Thyroid gland (tissue), 4 donors: Measurements from ENCODE around the gene SMPDL3B. TPM values are rescaled to one million over a fixed set of nuclear protein-coding genes. Genes with fewer than 3 reads are reported as not detected.
A peak's percentile ranks its signal among the peaks of the same experiment; 100 is the strongest.

Experiments used
- DNase-seq, 2 donors: peaks; one replicate each; pipeline ENCODE4 v3.0.0-alpha.2; 2019
- H3K27ac ChIP-seq, 3 donors: fragments of 200-600 bp; sonication (generic); 1 replicate in 2 of 3; 2 replicates in 1 of 3; pipeline ENCODE4 v1.5.1; 2016 to 2019; ENCODE audit warnings: mild to moderate bottlenecking in 1 of 3, moderate library complexity in 1 of 3
- H3K27me3 ChIP-seq: fragments of 200-600 bp; sonication (generic); one replicate; pipeline ENCODE4 v1.5.1; 2019
- H3K36me3 ChIP-seq, 2 donors: fragments of 200-600 bp; sonication (generic); one replicate each; pipeline ENCODE4 v1.5.1; 2016 to 2019
- H3K4me1 ChIP-seq, 2 donors: fragments of 200-600 bp; sonication (generic); one replicate each; pipeline ENCODE4 v1.5.1; 2017 to 2019
- H3K4me3 ChIP-seq, 3 donors: fragments of 200-600 bp; sonication (generic); replicated peaks in 1 of 3; 1 replicate in 2 of 3; 2 replicates in 1 of 3; pipeline ENCODE4 v1.5.1; 2016; ENCODE audit warnings: mild to moderate bottlenecking in 1 of 3
- H3K9me3 ChIP-seq: fragments of 200-600 bp; sonication (generic); one replicate; pipeline ENCODE4 v1.5.1; 2017
- POLR2A ChIP-seq, 2 donors: fragments of 450-650 bp; IDR thresholded peaks; one replicate each; pipeline ENCODE4 v1.6.1; 2017; ENCODE audit warnings: antibody characterized with exemption in 2 of 2, mild to moderate bottlenecking in 2 of 2, moderate library complexity in 1 of 2
- WGBS, 2 donors: methylation state at CpG; one replicate each; pipeline ENCODE4 v1.1.5; 2017; 5-methylcytosine and 5-hydroxymethylcytosine counted together
- intact Hi-C: fragments of 100-400 bp; cut with DNase I; formaldehyde crosslinking; loops from one replicate; pipeline ENCODE4 v1.15.1; 2023
- total RNA-seq, 4 donors: library from RNA; depleted of rRNA; stranded (reverse); fragments of >200 nt; gene quantifications; one replicate each; pipeline ENCODE4 v1.2.3, GENCODE V29; 2016
- TF ChIP-seq, protein P1 (sequence below), 6 experiments: fragments of 200-600 bp in 3 of 6; fragments of 450-650 bp in 3 of 6; sonication (generic) in 3 of 6; IDR thresholded peaks; one replicate each; pipeline ENCODE4 v1.5.1; 2016 to 2019; ENCODE audit warnings: antibody characterized with exemption in 6 of 6, mild to moderate bottlenecking in 2 of 6, inconsistent platforms in 1 of 6, moderate library complexity in 1 of 6

SMPDL3B gene, protein sequence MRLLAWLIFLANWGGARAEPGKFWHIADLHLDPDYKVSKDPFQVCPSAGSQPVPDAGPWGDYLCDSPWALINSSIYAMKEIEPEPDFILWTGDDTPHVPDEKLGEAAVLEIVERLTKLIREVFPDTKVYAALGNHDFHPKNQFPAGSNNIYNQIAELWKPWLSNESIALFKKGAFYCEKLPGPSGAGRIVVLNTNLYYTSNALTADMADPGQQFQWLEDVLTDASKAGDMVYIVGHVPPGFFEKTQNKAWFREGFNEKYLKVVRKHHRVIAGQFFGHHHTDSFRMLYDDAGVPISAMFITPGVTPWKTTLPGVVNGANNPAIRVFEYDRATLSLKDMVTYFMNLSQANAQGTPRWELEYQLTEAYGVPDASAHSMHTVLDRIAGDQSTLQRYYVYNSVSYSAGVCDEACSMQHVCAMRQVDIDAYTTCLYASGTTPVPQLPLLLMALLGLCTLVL
- 10 to 100 TPM; 22.3 to 37.8 (median 26.9) TPM for total RNA-seq

DNA sequence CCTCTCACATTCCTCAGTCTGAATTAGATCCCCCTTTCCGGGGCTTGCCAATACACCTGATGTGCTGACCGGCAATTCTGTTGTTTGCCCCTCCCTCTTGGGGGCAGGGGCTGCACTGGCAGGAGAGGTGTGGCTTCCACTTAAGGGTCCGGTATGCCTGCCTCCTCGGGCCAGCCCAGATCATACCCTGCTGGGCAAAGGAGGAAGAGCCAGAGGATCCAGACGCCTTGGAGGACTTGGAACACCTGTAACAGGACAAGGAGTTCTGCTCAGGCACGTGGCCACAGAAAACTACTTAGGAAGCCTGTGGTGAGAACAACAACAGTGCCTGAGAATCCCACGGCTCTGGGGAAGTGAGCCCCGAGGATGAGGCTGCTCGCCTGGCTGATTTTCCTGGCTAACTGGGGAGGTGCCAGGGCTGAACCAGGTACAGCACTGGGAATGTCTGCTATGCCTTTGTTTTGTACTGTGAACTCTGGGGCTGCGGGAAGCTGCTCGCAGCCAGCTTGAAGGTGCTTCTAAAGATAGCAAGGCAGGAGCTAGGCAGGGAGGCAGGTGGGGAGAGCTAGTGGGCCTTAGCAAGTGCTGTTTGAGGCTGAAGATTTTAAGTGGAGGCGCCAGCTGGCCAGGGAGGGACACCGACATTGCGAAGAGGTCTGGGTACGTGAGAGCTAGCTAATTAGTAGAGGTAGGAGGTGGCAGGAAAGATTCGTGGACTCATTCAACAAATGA is at the start of gene SMPDL3B:
SMPDL3B (plus strand) TSS at position 183 of the 732 bp plus-strand sequence; CDS start at position 367, 184 bp downstream.
- intact Hi-C loops, result no loop called here
- peak within 1 kb of the TSS in 2 of 3 donors; percentile 20 to 21 for H3K4me3 ChIP-seq
- DNase-seq, result peak; percentile 92 to 96

DNA sequence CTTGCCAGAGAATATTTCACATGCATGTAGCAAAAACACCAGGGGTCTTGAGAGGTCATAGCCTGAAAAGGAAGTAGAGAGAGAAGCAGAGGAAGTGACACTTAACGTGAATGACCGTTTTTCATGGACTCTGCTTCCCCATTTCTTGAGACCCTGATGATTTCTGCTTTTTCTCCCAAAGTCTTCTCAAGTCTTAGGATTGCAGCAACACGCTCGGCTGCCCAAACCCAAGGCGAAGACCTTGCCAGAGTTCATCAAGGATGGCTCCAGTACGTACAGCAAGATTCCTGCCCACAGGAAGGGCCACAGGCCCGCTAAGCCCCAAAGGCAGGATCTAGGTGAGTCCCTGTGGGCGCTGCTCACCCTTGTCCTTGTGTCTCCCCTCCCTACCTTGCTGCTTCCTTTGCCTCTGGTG is 49.7 kb upstream of the SMPDL3B start:
- no peaks in the 10 kb centered on the region for H3K36me3 ChIP-seq
- DNase-seq, result no peak
- intact Hi-C loops, result no loop called here

More for the DNA sequence above, at the start of gene SMPDL3B:
- Histone ChIP-seq H3K4me1 (peaks cover 6 to 13% of the 10 kb centered on the region in 2 donors), H3K27me3 (no peaks in the 10 kb centered on the region), H3K36me3 (no peaks in the 10 kb centered on the region), H3K27ac (peak within 1 kb of the TSS; percentile 9 to 69 (median 60)), H3K9me3 (no peaks in the 10 kb centered on the region)
- TF ChIP-seq, protein P1, sequence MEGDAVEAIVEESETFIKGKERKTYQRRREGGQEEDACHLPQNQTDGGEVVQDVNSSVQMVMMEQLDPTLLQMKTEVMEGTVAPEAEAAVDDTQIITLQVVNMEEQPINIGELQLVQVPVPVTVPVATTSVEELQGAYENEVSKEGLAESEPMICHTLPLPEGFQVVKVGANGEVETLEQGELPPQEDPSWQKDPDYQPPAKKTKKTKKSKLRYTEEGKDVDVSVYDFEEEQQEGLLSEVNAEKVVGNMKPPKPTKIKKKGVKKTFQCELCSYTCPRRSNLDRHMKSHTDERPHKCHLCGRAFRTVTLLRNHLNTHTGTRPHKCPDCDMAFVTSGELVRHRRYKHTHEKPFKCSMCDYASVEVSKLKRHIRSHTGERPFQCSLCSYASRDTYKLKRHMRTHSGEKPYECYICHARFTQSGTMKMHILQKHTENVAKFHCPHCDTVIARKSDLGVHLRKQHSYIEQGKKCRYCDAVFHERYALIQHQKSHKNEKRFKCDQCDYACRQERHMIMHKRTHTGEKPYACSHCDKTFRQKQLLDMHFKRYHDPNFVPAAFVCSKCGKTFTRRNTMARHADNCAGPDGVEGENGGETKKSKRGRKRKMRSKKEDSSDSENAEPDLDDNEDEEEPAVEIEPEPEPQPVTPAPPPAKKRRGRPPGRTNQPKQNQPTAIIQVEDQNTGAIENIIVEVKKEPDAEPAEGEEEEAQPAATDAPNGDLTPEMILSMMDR (IDR thresholded peaks at IDR 0.05), result peak in 5 of 6 experiments; percentile 24 to 53 (median 40)
- peak in 1 of 2 donors; percentile 86 for TF ChIP-seq POLR2A (IDR thresholded peaks at IDR 0.05)
- 1 to 4% methylated on average over 11 to 14 of the region's 16 CpGs for WGBS, 2 donors

DNA sequence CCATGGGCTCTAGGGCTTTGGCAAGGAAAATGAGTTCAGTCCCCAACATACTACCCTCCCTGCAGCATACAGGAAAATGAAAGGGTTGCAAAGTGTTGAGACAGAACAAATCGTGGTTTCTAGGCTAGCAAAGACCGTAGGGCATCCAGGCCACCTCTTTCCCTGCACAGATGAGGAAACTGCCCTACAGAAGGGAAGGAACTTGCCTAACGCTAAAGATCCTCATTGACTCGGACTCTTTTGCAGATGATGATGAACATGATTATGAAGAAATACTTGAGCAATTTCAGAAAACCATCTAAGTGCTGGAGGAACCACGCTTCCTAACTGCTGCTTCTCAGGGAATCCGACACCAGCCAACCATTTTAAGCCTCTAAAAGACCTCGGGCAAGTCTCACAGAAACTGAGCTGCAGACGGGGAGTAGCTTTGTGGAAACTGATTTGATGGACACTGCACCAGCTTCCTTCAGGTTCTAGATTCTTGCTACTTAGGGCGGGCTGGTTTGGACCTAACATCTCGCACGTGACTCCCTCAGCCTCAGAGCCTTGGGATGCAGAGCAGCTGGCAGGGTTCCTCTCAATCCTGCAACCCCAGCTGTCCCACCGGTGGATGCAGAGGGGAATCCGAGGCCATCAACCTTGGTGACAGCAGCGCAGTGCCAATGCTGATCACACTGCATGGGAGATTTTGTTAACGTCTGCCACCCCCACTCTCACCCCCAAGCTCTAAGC is 49.0 kb upstream of the SMPDL3B start:
- intact Hi-C loops, result no loop called here
- H3K9me3 ChIP-seq, result no peaks in the 10 kb centered on the region
- peaks cover 0 to 18% of the 10 kb centered on the region in 2 donors for H3K4me1 ChIP-seq
- no peaks in the 10 kb centered on the region for H3K36me3 ChIP-seq
- no peak overlapping the region for H3K4me3 ChIP-seq
- no peak for TF ChIP-seq POLR2A (IDR thresholded peaks at IDR 0.05)
- TF ChIP-seq, protein P1 (IDR thresholded peaks at IDR 0.05), result no peak
- peak overlapping the region in 1 of 3 donors; percentile 51 for H3K27ac ChIP-seq
- no peaks in the 10 kb centered on the region for H3K27me3 ChIP-seq
- 90 to 94% methylated on average over 15 of the region's 15 CpGs for WGBS, 2 donors
- DNase-seq, result no peak

More for the DNA sequence above, 49.7 kb upstream of the SMPDL3B start:
- Histone ChIP-seq H3K27ac (peak overlapping the region in 2 of 3 donors; percentile 49 to 51), H3K27me3 (no peaks in the 10 kb centered on the region), H3K4me1 (peaks cover 0 to 14% of the 10 kb centered on the region in 2 donors), H3K9me3 (no peaks in the 10 kb centered on the region), H3K4me3 (no peak overlapping the region)
- WGBS, 2 donors, result 91 to 94% methylated on average over 8 of the region's 8 CpGs
- no peak for TF ChIP-seq POLR2A (IDR thresholded peaks at IDR 0.05)
- TF ChIP-seq, protein P1 (IDR thresholded peaks at IDR 0.05), result no peak

DNA sequence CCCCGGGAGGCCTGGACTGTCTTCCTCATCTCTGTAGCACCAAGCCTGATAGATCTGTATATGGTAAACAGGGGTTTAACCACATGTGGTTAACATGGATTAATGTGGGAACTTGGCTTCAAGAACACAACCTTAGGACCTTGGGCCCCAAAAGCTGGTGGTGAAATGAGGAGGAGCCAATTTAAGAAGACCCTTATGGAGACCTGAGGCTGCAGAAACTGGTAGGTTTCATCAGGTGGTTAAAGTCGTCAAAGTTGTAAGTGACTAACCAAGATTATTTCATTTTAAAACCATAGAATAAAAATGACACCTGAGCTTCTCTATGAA is 48.5 kb upstream of the SMPDL3B start:
- TF ChIP-seq POLR2A (IDR thresholded peaks at IDR 0.05), result no peak
- TF ChIP-seq, protein P1 (IDR thresholded peaks at IDR 0.05), result no peak

More for the DNA sequence above, 48.5 kb upstream of the SMPDL3B start:
- Histone ChIP-seq H3K27me3 (no peaks in the 10 kb centered on the region), H3K9me3 (no peaks in the 10 kb centered on the region), H3K4me1 (peaks cover 0 to 19% of the 10 kb centered on the region in 2 donors), H3K36me3 (peaks cover 0 to under 1% of the 10 kb centered on the region in 2 donors), H3K4me3 (no peak overlapping the region), H3K27ac (no peak overlapping the region)
- no peak for DNase-seq
- WGBS, 2 donors, result 72 to 98% methylated on average over 2 of the region's 2 CpGs
- intact Hi-C loops, result no loop called here
